Panc1 (cell line): Measurements from ENCODE around the gene SPATA31E1.
"Not testable (repeated sequence)": the region's sequence is repeated elsewhere in the genome, so short reads cannot be mapped to it uniquely, and the experiment has no call there.

Source experiments
- CTCF ChIP-seq: fragments of 450-650 bp; IDR thresholded peaks from 2 replicates; pipeline ENCODE4 v1.5.1; 2017; ENCODE audit warnings: mild to moderate bottlenecking
- POLR2AphosphoS5 ChIP-seq: IDR thresholded peaks from 2 replicates; pipeline ENCODE4 v1.6.1; 2012; ENCODE audit warnings: mild to moderate bottlenecking, low read depth, low read length, moderate library complexity
- REST ChIP-seq, 2 experiments: IDR thresholded peaks; 2 replicates each; pipeline ENCODE4 v1.6.1; 2011 to 2012; ENCODE audit warnings: low read depth in 2 of 2, control low read depth in 1 of 2, low read length in 1 of 2, mild to moderate bottlenecking in 1 of 2, moderate library complexity in 1 of 2; ENCODE audit not compliant: insufficient read depth in 1 of 2
- TCF7L2 ChIP-seq: IDR thresholded peaks from 2 replicates; pipeline ENCODE4 v1.6.1; 2011; ENCODE audit warnings: mild to moderate bottlenecking, low read depth, low read length, inconsistent platforms

GRCh38 chr9:87917662-87918061 lies 35.0 kb downstream of the SPATA31E1 start, which contains the start of gene SPATA31C1:
- not testable (repeated sequence) for TF ChIP-seq CTCF; POLR2AphosphoS5; REST (IDR thresholded peaks at IDR 0.05; ENCODE audit: insufficient read depth in 1 of 2, low read depth in 2 of 2, low read length in 1 of 2); TCF7L2
